Upper lobe of left lung (tissue), 4 donors: ENCODE measurements around the gene SMIM43.

Experiments
- POLR2AphosphoS5 ChIP-seq, 2 donors: sonication (generic); formaldehyde crosslinking; IDR thresholded peaks; one replicate each; pipeline ENCODE4 v1.5.1; 2017; ENCODE audit warnings: antibody characterized with exemption in 2 of 2
- TF ChIP-seq, protein P1 (sequence below), 6 experiments: fragments of 450-650 bp in 4 of 6; fragments of 200-600 bp in 2 of 6; sonication (generic) in 2 of 6; IDR thresholded peaks; one replicate each; pipeline ENCODE4 v1.5.1; 2016 to 2019; ENCODE audit warnings: antibody characterized with exemption in 6 of 6

- TF ChIP-seq, protein P1, sequence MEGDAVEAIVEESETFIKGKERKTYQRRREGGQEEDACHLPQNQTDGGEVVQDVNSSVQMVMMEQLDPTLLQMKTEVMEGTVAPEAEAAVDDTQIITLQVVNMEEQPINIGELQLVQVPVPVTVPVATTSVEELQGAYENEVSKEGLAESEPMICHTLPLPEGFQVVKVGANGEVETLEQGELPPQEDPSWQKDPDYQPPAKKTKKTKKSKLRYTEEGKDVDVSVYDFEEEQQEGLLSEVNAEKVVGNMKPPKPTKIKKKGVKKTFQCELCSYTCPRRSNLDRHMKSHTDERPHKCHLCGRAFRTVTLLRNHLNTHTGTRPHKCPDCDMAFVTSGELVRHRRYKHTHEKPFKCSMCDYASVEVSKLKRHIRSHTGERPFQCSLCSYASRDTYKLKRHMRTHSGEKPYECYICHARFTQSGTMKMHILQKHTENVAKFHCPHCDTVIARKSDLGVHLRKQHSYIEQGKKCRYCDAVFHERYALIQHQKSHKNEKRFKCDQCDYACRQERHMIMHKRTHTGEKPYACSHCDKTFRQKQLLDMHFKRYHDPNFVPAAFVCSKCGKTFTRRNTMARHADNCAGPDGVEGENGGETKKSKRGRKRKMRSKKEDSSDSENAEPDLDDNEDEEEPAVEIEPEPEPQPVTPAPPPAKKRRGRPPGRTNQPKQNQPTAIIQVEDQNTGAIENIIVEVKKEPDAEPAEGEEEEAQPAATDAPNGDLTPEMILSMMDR (IDR thresholded peaks at IDR 0.05), result no peak
- TF ChIP-seq POLR2AphosphoS5 (IDR thresholded peaks at IDR 0.05), result no peak
These were observed 50.4 kb downstream of the SMIM43 start for GRCh38 chr4:121714548-121714947.
